GM12873 (cell line): Measurements from ENCODE around the gene CRY2.

Experiments
- CTCF ChIP-seq: IDR thresholded peaks from 2 replicates; pipeline ENCODE4 v1.5.1; 2012; ENCODE audit warnings: low read depth, mild to moderate bottlenecking, moderate library complexity, low read length, control low read depth; ENCODE audit not compliant: insufficient read depth; ENCODE audit errors: missing control alignments

The CRY2 gene

DNA sequence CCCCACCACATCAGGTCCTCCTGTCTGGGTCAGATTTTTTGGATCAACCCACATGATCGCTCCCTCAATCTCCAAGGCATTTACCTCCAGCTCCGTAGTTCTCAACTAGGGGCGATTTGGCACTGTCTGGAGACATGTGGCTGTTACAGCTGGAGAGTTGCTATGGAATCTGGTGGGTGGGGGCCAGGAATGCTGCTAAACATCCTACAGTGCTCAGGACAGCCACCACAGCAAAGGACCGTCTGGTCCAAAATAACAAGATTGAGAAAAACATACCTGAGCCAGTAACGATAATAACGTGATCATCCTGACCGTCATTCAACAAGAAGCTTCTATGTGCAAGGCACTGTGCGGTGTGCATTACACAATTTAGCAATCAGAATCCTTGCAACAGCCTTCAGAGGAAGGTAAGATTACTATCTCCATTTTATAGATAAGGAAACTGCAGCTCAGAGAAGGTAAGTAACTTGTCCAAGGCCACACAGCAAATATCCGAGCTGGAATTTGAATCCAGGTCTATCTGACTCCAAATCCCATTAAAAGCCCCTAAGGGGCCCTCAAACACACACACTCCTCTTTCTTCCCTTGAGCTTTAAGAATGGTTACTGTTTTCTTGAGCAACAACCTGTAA, 14.3 kb upstream of the CRY2 start:
- no peak for TF ChIP-seq CTCF

DNA sequence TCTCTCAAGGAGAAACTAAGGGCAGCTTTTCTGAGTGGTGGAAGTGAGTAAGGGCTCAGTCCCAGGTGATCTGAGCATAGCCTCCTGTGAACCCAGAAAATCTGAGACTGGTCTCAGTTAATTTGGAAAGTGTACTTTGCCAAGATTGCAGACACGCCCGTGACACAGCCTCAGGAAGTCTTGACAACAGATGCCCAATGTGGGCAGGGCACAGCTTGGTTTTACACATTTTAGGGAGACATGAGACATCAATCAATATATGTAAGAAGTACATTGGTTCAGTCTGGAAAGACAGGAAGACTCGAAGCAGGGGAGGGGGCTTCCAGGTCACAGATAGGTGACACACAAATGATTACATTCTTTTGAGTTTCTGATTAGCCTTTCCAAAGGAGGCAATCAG, 13.5 kb upstream of the CRY2 start:
- TF ChIP-seq CTCF, result no peak

- no peak for TF ChIP-seq CTCF
Observed at GRCh38 chr11:45834298-45834756, 12.9 kb upstream of the CRY2 start.

GRCh38 chr11:45839204-45839603, 8.1 kb upstream of the CRY2 start:
- TF ChIP-seq CTCF, result no peak

GRCh38 chr11:45843158-45843924, 3.9 kb upstream of the CRY2 start:
- peak; percentile 91 for TF ChIP-seq CTCF

DNA sequence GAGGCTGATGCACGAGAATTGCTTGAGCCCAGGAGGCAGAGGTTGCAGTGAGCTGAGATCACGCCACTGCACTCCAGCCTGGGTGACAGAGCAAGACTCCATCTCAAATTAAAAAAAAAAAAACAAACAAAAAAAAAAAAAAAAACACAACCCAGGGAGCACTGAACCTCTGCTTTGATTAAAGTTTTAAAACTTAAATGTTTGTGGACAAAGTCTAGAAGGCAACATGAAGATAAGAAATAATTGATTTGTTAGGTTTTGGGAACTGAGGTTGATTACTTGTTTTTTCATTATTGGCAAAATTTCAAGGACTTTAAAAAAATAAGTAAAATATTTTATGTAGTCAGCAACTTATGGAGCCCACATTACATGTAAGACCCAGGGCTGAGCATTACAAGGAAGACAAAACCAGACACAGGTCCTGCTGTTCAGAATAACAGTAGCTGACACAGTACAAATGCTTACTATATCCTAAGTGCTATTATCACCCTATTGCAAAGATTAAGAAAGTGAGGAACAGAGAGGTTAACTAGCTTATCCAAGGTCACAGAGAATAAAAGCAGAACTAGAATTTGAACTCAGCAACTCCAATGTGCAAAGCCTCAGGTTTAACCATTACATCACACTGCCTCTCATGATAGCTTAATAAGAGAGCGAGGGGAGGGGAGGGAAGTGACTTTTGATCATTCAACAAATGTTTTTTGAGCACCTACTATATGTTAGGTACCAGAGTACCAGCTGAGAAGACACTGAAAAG, 2.3 kb upstream of the CRY2 start:
- TF ChIP-seq CTCF, result no peak

DNA sequence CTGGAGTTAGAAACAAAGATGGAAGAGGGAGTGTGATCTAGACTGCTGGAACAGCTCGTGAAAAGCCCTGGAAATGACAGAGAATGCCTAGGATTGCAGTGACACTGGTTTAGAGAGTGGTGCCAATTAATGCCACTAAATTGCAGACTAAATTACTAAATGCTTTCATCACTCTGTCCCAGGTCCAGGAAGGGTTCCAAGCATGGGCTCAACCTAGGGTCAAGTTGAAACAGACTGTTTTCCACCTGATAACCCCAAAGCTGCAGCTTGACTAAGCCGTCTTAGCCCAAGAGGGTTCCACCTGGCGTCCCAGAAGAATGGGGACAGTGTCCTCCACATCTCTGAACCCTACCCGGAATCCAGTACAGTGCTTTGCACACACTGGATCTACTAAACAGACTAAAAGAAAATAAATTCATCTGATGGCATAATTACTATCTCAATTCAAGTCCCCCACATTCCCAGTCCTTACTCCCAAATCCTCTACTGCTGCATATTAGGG, 1.1 kb upstream of the CRY2 start:
- TF ChIP-seq CTCF, result no peak
